GM23338 (cell line): Measurements from ENCODE around the gene MTHFSD. TPM values are rescaled to one million over a fixed set of nuclear protein-coding genes. Genes with fewer than 3 reads are reported as not detected.
A peak's percentile ranks its signal among the peaks of the same experiment; 100 is the strongest.

ENCODE experiments used
- ATAC-seq: fragments of 200-7000 bp; cut with Tn5 transposase; 3 replicates; pipeline ENCODE4 v1.9.1; 2020
- DNase-seq: peaks from one replicate; pipeline ENCODE4 v3.0.0-alpha.2; 2015; ENCODE audit warnings: low spot score
- H2AFZ ChIP-seq: fragments of 200-600 bp; sonication (generic); 2 replicates; pipeline ENCODE4 v1.8.0; 2016; ENCODE audit warnings: antibody characterized with exemption, mild to moderate bottlenecking, moderate library complexity
- H3F3A ChIP-seq: fragments of 200-600 bp; sonication (generic); replicated peaks from 2 replicates; pipeline ENCODE4 v1.8.0; 2017; ENCODE audit warnings: antibody characterized with exemption, mixed run types, low read depth
- H3K27ac ChIP-seq: fragments of 200-600 bp; sonication (generic); 2 replicates; pipeline ENCODE4 v1.6.1; 2016; ENCODE audit warnings: low read depth
- H3K27me3 ChIP-seq: fragments of 200-600 bp; sonication (generic); 2 replicates; pipeline ENCODE4 v1.8.0; 2016; ENCODE audit warnings: mild to moderate bottlenecking, mixed run types, moderate library complexity; ENCODE audit not compliant: insufficient read depth
- H3K36me3 ChIP-seq: fragments of 200-600 bp; sonication (generic); 2 replicates; pipeline ENCODE4 v1.8.0; 2016; ENCODE audit warnings: mild to moderate bottlenecking; ENCODE audit not compliant: insufficient read depth
- H3K4me1 ChIP-seq: fragments of 200-600 bp; sonication (generic); 2 replicates; pipeline ENCODE4 v1.8.0; 2016; ENCODE audit warnings: mild to moderate bottlenecking, moderate library complexity; ENCODE audit not compliant: insufficient read depth
- H3K4me2 ChIP-seq: fragments of 200-600 bp; sonication (generic); 2 replicates; pipeline ENCODE4 v1.7.1; 2017; ENCODE audit warnings: mixed run types
- H3K4me3 ChIP-seq: fragments of 200-600 bp; sonication (generic); 2 replicates; pipeline ENCODE4 v1.6.1; 2016; ENCODE audit warnings: mixed run types
- H3K79me2 ChIP-seq: fragments of 200-600 bp; sonication (generic); replicated peaks from 2 replicates; pipeline ENCODE4 v1.8.0; 2017; ENCODE audit warnings: mild to moderate bottlenecking; ENCODE audit not compliant: insufficient read depth
- H3K9me2 ChIP-seq: fragments of 200-600 bp; sonication (generic); 2 replicates; pipeline ENCODE4 v1.8.0; 2017; ENCODE audit not compliant: insufficient read depth
- H4K20me1 ChIP-seq: fragments of 200-600 bp; sonication (generic); replicated peaks from 2 replicates; pipeline ENCODE4 v1.8.0; 2017; ENCODE audit warnings: mild to moderate bottlenecking; ENCODE audit not compliant: insufficient read depth
- H3K27ac Mint-ChIP-seq: 2 replicates; pipeline ENCODE4 v1.8.0; 2020; ENCODE audit warnings: inconsistent platforms, mild to moderate bottlenecking, moderate library complexity, mixed read lengths
- H3K27me3 Mint-ChIP-seq: 3 replicates; pipeline ENCODE4 v1.8.0; 2022; ENCODE audit warnings: low read depth, mild to moderate bottlenecking, moderate library complexity, mixed read lengths, inconsistent platforms; ENCODE audit not compliant: insufficient read depth, poor library complexity
- H3K36me3 Mint-ChIP-seq: 3 replicates; pipeline ENCODE4 v1.8.0; 2021; ENCODE audit warnings: low read depth, mild to moderate bottlenecking, inconsistent platforms, moderate library complexity, mixed read lengths
- H3K4me1 Mint-ChIP-seq: 3 replicates; pipeline ENCODE4 v1.8.0; 2020; ENCODE audit warnings: mild to moderate bottlenecking, inconsistent platforms, mixed read lengths
- H3K4me3 Mint-ChIP-seq: 3 replicates; pipeline ENCODE4 v1.8.0; 2021; ENCODE audit warnings: moderate library complexity, mild to moderate bottlenecking, inconsistent platforms, mixed read lengths
- H3K9me3 Mint-ChIP-seq: 3 replicates; pipeline ENCODE4 v1.8.0; 2020; ENCODE audit warnings: moderate library complexity, mild to moderate bottlenecking, inconsistent platforms, mixed read lengths
- CREB1 ChIP-seq: fragments of 250-450 bp; sonication (Bioruptor Pico); IDR thresholded peaks from 2 replicates; pipeline ENCODE4 v1.5.0; 2020; ENCODE audit warnings: low read depth, mild to moderate bottlenecking, moderate library complexity
- ETS1 ChIP-seq: IDR thresholded peaks from 2 replicates; pipeline ENCODE4 v1.6.1; 2016; ENCODE audit warnings: antibody characterized with exemption
- EZH2 ChIP-seq: fragments of 200-600 bp; sonication (generic); IDR thresholded peaks from one replicate; pipeline ENCODE4 v1.8.0; 2017; ENCODE audit warnings: antibody characterized with exemption, mild to moderate bottlenecking, low read depth; ENCODE audit not compliant: unreplicated experiment
- EZH2phosphoT487 ChIP-seq: fragments of 200-600 bp; sonication (generic); IDR thresholded peaks from one replicate; pipeline ENCODE4 v1.8.1; 2018; ENCODE audit warnings: antibody characterized with exemption; ENCODE audit not compliant: unreplicated experiment
- JUNB ChIP-seq: IDR thresholded peaks from one replicate; pipeline ENCODE4 v1.6.1; 2016; ENCODE audit warnings: antibody characterized with exemption; ENCODE audit not compliant: unreplicated experiment
- NANOG ChIP-seq: IDR thresholded peaks from 2 replicates; pipeline ENCODE4 v1.6.1; 2016; ENCODE audit warnings: antibody characterized with exemption, borderline replicate concordance
- POLR2AphosphoS5 ChIP-seq: IDR thresholded peaks from 2 replicates; pipeline ENCODE4 v1.6.1; 2016; ENCODE audit warnings: antibody characterized with exemption, low read depth
- STAT1 ChIP-seq: IDR thresholded peaks from one replicate; pipeline ENCODE4 v1.6.1; 2016; ENCODE audit warnings: antibody characterized with exemption; ENCODE audit not compliant: unreplicated experiment
- ZNF114 ChIP-seq: fragments of 250-450 bp; sonication (Bioruptor Pico); IDR thresholded peaks from 2 replicates; pipeline ENCODE4 v1.5.0; 2020; ENCODE audit warnings: mild to moderate bottlenecking, moderate library complexity
- ZNF331 ChIP-seq: fragments of 250-450 bp; sonication (Bioruptor Pico); IDR thresholded peaks from 2 replicates; pipeline ENCODE4 v1.5.0; 2020; ENCODE audit warnings: low read depth, mild to moderate bottlenecking, moderate library complexity
- ZNF462 ChIP-seq: fragments of 250-450 bp; sonication (Bioruptor Pico); IDR thresholded peaks from 2 replicates; pipeline ENCODE4 v1.5.0; 2020; ENCODE audit warnings: mild to moderate bottlenecking, moderate library complexity
- polyA plus RNA-seq: library from polyadenylated mRNA; unstranded; fragments of >200 nt; fragmentation: Nextera tagmentation; extraction: Ambion mirVana; gene quantifications from 2 replicates; pipeline ENCODE4 v1.2.1, GENCODE V29; 2016
- total RNA-seq: library from RNA; depleted of rRNA; stranded (reverse); fragments of >200 nt; shearing (Covaris generic); gene quantifications from 2 replicates; pipeline ENCODE4 v1.2.3, GENCODE V29; 2014
- TF ChIP-seq, protein P1 (sequence below): IDR thresholded peaks from one replicate; pipeline ENCODE4 v1.6.1; 2018; ENCODE audit warnings: antibody characterized with exemption; ENCODE audit not compliant: unreplicated experiment
- TF ChIP-seq, protein P2 (sequence below), 2 experiments: fragments of 200-600 bp in 1 of 2; sonication (generic) in 1 of 2; conservative IDR thresholded peaks; 2 replicates each; pipeline versions ENCODE4 v1.5.1 to v1.6.1; 2016 to 2017; ENCODE audit warnings: antibody characterized with exemption in 2 of 2, low read depth in 2 of 2, mild to moderate bottlenecking in 2 of 2, moderate library complexity in 1 of 2

MTHFSD gene
- total and polyA plus RNA-seq, 2 experiments from 2014 or later = 7.2 to 8.1 TPM

GRCh38 chr16:86512301-86512859, 42.7 kb downstream of the MTHFSD start:
- no peaks in the 10 kb centered on the region; the same call in 2 of the 3 replicates for H3K36me3 Mint-ChIP-seq
- no peak overlapping the region for H3K4me3 Mint-ChIP-seq
- no peak for DNase-seq
- no peaks in the 10 kb centered on the region for H3K9me2 ChIP-seq
- H3K79me2 ChIP-seq = no peaks in the 10 kb centered on the region
- peaks cover 35% of the 10 kb centered on the region for H3K4me1 Mint-ChIP-seq
- H3F3A ChIP-seq = 0 out of 2 replicates have a peak, but pooled peaks cover 6% of the 10 kb centered on the region
- 0 out of 2 replicates have a peak overlapping the region, but pooled peaks have one; percentile 28 for H3K4me3 ChIP-seq
- TF ChIP-seq STAT1 (no peak), NANOG (no peak), EZH2 (peak; percentile 20), JUNB (no peak), CREB1 (CRISPR knock-in tag) (no peak), ZNF114 (CRISPR knock-in tag) (no peak), EZH2phosphoT487 (peak; percentile 50), ZNF331 (CRISPR knock-in tag) (no peak), ETS1 (no peak), POLR2AphosphoS5 (no peak), ZNF462 (CRISPR knock-in tag) (no peak)
- TF ChIP-seq, protein P1, sequence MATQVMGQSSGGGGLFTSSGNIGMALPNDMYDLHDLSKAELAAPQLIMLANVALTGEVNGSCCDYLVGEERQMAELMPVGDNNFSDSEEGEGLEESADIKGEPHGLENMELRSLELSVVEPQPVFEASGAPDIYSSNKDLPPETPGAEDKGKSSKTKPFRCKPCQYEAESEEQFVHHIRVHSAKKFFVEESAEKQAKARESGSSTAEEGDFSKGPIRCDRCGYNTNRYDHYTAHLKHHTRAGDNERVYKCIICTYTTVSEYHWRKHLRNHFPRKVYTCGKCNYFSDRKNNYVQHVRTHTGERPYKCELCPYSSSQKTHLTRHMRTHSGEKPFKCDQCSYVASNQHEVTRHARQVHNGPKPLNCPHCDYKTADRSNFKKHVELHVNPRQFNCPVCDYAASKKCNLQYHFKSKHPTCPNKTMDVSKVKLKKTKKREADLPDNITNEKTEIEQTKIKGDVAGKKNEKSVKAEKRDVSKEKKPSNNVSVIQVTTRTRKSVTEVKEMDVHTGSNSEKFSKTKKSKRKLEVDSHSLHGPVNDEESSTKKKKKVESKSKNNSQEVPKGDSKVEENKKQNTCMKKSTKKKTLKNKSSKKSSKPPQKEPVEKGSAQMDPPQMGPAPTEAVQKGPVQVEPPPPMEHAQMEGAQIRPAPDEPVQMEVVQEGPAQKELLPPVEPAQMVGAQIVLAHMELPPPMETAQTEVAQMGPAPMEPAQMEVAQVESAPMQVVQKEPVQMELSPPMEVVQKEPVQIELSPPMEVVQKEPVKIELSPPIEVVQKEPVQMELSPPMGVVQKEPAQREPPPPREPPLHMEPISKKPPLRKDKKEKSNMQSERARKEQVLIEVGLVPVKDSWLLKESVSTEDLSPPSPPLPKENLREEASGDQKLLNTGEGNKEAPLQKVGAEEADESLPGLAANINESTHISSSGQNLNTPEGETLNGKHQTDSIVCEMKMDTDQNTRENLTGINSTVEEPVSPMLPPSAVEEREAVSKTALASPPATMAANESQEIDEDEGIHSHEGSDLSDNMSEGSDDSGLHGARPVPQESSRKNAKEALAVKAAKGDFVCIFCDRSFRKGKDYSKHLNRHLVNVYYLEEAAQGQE = no peak
- TF ChIP-seq, protein P2, sequence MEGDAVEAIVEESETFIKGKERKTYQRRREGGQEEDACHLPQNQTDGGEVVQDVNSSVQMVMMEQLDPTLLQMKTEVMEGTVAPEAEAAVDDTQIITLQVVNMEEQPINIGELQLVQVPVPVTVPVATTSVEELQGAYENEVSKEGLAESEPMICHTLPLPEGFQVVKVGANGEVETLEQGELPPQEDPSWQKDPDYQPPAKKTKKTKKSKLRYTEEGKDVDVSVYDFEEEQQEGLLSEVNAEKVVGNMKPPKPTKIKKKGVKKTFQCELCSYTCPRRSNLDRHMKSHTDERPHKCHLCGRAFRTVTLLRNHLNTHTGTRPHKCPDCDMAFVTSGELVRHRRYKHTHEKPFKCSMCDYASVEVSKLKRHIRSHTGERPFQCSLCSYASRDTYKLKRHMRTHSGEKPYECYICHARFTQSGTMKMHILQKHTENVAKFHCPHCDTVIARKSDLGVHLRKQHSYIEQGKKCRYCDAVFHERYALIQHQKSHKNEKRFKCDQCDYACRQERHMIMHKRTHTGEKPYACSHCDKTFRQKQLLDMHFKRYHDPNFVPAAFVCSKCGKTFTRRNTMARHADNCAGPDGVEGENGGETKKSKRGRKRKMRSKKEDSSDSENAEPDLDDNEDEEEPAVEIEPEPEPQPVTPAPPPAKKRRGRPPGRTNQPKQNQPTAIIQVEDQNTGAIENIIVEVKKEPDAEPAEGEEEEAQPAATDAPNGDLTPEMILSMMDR (conservative IDR thresholded peaks at IDR 0.05; ENCODE audit: low read depth in 2 of 2) = no peak
- H3K36me3 ChIP-seq = no peaks in the 10 kb centered on the region
- H3K27ac ChIP-seq = no peak overlapping the region
- peaks cover 3% of the 10 kb centered on the region; the same call in 2 of the 3 replicates for H3K9me3 Mint-ChIP-seq
- peaks cover 29% of the 10 kb centered on the region for H3K4me1 ChIP-seq
- H3K27me3 ChIP-seq = peaks cover 100% of the 10 kb centered on the region
- H3K27me3 Mint-ChIP-seq = peaks cover 95% of the 10 kb centered on the region
- H4K20me1 ChIP-seq = peaks cover 11% of the 10 kb centered on the region
- H3K4me2 ChIP-seq = peak overlapping the region; percentile 53; the same call in 1 of the 2 replicates
- H3K27ac Mint-ChIP-seq = no peak overlapping the region
- no peak overlapping the region for H2AFZ ChIP-seq
- peak; percentile 0 for ATAC-seq
